ENCODE measurements around the gene ELFN2. TPM values are rescaled to one million over a fixed set of nuclear protein-coding genes. Genes with fewer than 3 reads are reported as not detected.

Gene ELFN2
- polyA plus RNA-seq, 2 of the 4 experiments (the other 2 are of a cell fraction) = 0.94 to 8.1 TPM

- TF ChIP-seq RARB (CRISPR knock-in tag; IDR thresholded peaks at IDR 0.05) = no peak
- no peak for TF ChIP-seq EHF (CRISPR knock-in tag; IDR thresholded peaks at IDR 0.05)
- no peak for TF ChIP-seq FOSB (CRISPR knock-in tag; IDR thresholded peaks at IDR 0.05)
- no peak for TF ChIP-seq GATA3 (IDR thresholded peaks at IDR 0.05; ENCODE audit: borderline replicate concordance)
- no peak for TF ChIP-seq ZFP36 (IDR thresholded peaks at IDR 0.05; ENCODE audit: borderline replicate concordance, partially characterized antibody)
- TF ChIP-seq CHD4 (IDR thresholded peaks at IDR 0.05; ENCODE audit: borderline replicate concordance) = no peak
Measured at GRCh38 chr22:37384691-37385090, 42.6 kb downstream of the ELFN2 start (continued).

- CTCF ChIA-PET = interaction anchor here (0.9 to 1.4 kb wide), 2 partner anchors 10 to 45 kb away, joined by 3 read pairs; no protein-coding TSS in a partner anchor
- no peak for FAIRE-seq
Measured at GRCh38 chr22:37383341-37383740, 43.9 kb downstream of the ELFN2 start.

More at GRCh38 chr22:37383341-37383740, 43.9 kb downstream of the ELFN2 start:
- H3K4me3 ChIP-seq = no peak overlapping the region
- H3K9me3 ChIP-seq = no peaks in the 10 kb centered on the region
- H3K27ac ChIP-seq = no peak overlapping the region
- ATAC-seq = no peak
- no peak for DNase-seq (ENCODE audit: low read depth in 1 of 2, low spot score in 1 of 2)
- POLR2A ChIA-PET = no interaction called here
- H3K4me2 ChIP-seq = no peak overlapping the region
- TF ChIP-seq, protein P1, sequence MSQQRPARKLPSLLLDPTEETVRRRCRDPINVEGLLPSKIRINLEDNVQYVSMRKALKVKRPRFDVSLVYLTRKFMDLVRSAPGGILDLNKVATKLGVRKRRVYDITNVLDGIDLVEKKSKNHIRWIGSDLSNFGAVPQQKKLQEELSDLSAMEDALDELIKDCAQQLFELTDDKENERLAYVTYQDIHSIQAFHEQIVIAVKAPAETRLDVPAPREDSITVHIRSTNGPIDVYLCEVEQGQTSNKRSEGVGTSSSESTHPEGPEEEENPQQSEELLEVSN (IDR thresholded peaks at IDR 0.05; ENCODE audit: borderline replicate concordance, low read depth) = no peak
- no peak for TF ChIP-seq FOSL2 (IDR thresholded peaks at IDR 0.05)
- TF ChIP-seq FOSL2 (CRISPR knock-in tag; IDR thresholded peaks at IDR 0.05) = no peak
- TF ChIP-seq, protein P2, sequence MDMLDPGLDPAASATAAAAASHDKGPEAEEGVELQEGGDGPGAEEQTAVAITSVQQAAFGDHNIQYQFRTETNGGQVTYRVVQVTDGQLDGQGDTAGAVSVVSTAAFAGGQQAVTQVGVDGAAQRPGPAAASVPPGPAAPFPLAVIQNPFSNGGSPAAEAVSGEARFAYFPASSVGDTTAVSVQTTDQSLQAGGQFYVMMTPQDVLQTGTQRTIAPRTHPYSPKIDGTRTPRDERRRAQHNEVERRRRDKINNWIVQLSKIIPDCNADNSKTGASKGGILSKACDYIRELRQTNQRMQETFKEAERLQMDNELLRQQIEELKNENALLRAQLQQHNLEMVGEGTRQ (IDR thresholded peaks at IDR 0.05) = no peak
- TF ChIP-seq CHD2 (IDR thresholded peaks at IDR 0.05; ENCODE audit: low read length, partially characterized antibody) = no peak
- no peak for TF ChIP-seq CBX8 (IDR thresholded peaks at IDR 0.05)
- no peak for TF ChIP-seq RCOR1 (IDR thresholded peaks at IDR 0.05; ENCODE audit: low read depth, low read length)
- TF ChIP-seq, protein P3, sequence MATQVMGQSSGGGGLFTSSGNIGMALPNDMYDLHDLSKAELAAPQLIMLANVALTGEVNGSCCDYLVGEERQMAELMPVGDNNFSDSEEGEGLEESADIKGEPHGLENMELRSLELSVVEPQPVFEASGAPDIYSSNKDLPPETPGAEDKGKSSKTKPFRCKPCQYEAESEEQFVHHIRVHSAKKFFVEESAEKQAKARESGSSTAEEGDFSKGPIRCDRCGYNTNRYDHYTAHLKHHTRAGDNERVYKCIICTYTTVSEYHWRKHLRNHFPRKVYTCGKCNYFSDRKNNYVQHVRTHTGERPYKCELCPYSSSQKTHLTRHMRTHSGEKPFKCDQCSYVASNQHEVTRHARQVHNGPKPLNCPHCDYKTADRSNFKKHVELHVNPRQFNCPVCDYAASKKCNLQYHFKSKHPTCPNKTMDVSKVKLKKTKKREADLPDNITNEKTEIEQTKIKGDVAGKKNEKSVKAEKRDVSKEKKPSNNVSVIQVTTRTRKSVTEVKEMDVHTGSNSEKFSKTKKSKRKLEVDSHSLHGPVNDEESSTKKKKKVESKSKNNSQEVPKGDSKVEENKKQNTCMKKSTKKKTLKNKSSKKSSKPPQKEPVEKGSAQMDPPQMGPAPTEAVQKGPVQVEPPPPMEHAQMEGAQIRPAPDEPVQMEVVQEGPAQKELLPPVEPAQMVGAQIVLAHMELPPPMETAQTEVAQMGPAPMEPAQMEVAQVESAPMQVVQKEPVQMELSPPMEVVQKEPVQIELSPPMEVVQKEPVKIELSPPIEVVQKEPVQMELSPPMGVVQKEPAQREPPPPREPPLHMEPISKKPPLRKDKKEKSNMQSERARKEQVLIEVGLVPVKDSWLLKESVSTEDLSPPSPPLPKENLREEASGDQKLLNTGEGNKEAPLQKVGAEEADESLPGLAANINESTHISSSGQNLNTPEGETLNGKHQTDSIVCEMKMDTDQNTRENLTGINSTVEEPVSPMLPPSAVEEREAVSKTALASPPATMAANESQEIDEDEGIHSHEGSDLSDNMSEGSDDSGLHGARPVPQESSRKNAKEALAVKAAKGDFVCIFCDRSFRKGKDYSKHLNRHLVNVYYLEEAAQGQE (IDR thresholded peaks at IDR 0.05) = no peak
- TF ChIP-seq, protein P4, sequence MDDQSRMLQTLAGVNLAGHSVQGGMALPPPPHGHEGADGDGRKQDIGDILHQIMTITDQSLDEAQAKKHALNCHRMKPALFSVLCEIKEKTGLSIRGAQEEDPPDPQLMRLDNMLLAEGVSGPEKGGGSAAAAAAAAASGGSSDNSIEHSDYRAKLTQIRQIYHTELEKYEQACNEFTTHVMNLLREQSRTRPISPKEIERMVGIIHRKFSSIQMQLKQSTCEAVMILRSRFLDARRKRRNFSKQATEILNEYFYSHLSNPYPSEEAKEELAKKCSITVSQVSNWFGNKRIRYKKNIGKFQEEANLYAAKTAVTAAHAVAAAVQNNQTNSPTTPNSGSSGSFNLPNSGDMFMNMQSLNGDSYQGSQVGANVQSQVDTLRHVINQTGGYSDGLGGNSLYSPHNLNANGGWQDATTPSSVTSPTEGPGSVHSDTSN (IDR thresholded peaks at IDR 0.05) = no peak
- no peak for TF ChIP-seq SREBF2 (IDR thresholded peaks at IDR 0.05)
- TF ChIP-seq HDAC2 (IDR thresholded peaks at IDR 0.05) = no peak
- TF ChIP-seq ZC3H11A (IDR thresholded peaks at IDR 0.05) = no peak
- TF ChIP-seq, protein P5, sequence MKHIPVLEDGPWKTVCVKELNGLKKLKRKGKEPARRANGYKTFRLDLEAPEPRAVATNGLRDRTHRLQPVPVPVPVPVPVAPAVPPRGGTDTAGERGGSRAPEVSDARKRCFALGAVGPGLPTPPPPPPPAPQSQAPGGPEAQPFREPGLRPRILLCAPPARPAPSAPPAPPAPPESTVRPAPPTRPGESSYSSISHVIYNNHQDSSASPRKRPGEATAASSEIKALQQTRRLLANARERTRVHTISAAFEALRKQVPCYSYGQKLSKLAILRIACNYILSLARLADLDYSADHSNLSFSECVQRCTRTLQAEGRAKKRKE (CRISPR knock-in tag; IDR thresholded peaks at IDR 0.05; ENCODE audit: low read depth) = no peak
- 81% methylated on average over 5 of the region's 9 CpGs for WGBS (ENCODE audit: missing lambda C conversion rate)
- H3K4me1 ChIP-seq = peaks cover 6% of the 10 kb centered on the region; the same call in 2 of the 3 replicates

All from A549 (cell line).